GM23338 (cell line): ENCODE measurements around the gene ESM1. TPM values are rescaled to one million over a fixed set of nuclear protein-coding genes. Genes with fewer than 3 reads are reported as not detected.

Experiments
- ATAC-seq: fragments of 200-7000 bp; cut with Tn5 transposase; 3 replicates; pipeline ENCODE4 v1.9.1; 2020
- DNase-seq: peaks from one replicate; pipeline ENCODE4 v3.0.0-alpha.2; 2015; ENCODE audit warnings: low spot score
- H2AFZ ChIP-seq: fragments of 200-600 bp; sonication (generic); 2 replicates; pipeline ENCODE4 v1.8.0; 2016; ENCODE audit warnings: antibody characterized with exemption, mild to moderate bottlenecking, moderate library complexity
- H3F3A ChIP-seq: fragments of 200-600 bp; sonication (generic); replicated peaks from 2 replicates; pipeline ENCODE4 v1.8.0; 2017; ENCODE audit warnings: antibody characterized with exemption, mixed run types, low read depth
- H3K27ac ChIP-seq: fragments of 200-600 bp; sonication (generic); 2 replicates; pipeline ENCODE4 v1.6.1; 2016; ENCODE audit warnings: low read depth
- H3K27me3 ChIP-seq: fragments of 200-600 bp; sonication (generic); 2 replicates; pipeline ENCODE4 v1.8.0; 2016; ENCODE audit warnings: mild to moderate bottlenecking, mixed run types, moderate library complexity; ENCODE audit not compliant: insufficient read depth
- H3K36me3 ChIP-seq: fragments of 200-600 bp; sonication (generic); 2 replicates; pipeline ENCODE4 v1.8.0; 2016; ENCODE audit warnings: mild to moderate bottlenecking; ENCODE audit not compliant: insufficient read depth
- H3K4me1 ChIP-seq: fragments of 200-600 bp; sonication (generic); 2 replicates; pipeline ENCODE4 v1.8.0; 2016; ENCODE audit warnings: mild to moderate bottlenecking, moderate library complexity; ENCODE audit not compliant: insufficient read depth
- H3K4me2 ChIP-seq: fragments of 200-600 bp; sonication (generic); 2 replicates; pipeline ENCODE4 v1.7.1; 2017; ENCODE audit warnings: mixed run types
- H3K4me3 ChIP-seq: fragments of 200-600 bp; sonication (generic); 2 replicates; pipeline ENCODE4 v1.6.1; 2016; ENCODE audit warnings: mixed run types
- H3K79me2 ChIP-seq: fragments of 200-600 bp; sonication (generic); replicated peaks from 2 replicates; pipeline ENCODE4 v1.8.0; 2017; ENCODE audit warnings: mild to moderate bottlenecking; ENCODE audit not compliant: insufficient read depth
- H3K9me2 ChIP-seq: fragments of 200-600 bp; sonication (generic); 2 replicates; pipeline ENCODE4 v1.8.0; 2017; ENCODE audit not compliant: insufficient read depth
- H4K20me1 ChIP-seq: fragments of 200-600 bp; sonication (generic); replicated peaks from 2 replicates; pipeline ENCODE4 v1.8.0; 2017; ENCODE audit warnings: mild to moderate bottlenecking; ENCODE audit not compliant: insufficient read depth
- H3K27ac Mint-ChIP-seq: 2 replicates; pipeline ENCODE4 v1.8.0; 2020; ENCODE audit warnings: inconsistent platforms, mild to moderate bottlenecking, moderate library complexity, mixed read lengths
- H3K27me3 Mint-ChIP-seq: 3 replicates; pipeline ENCODE4 v1.8.0; 2022; ENCODE audit warnings: low read depth, mild to moderate bottlenecking, moderate library complexity, mixed read lengths, inconsistent platforms; ENCODE audit not compliant: insufficient read depth, poor library complexity
- H3K36me3 Mint-ChIP-seq: 3 replicates; pipeline ENCODE4 v1.8.0; 2021; ENCODE audit warnings: low read depth, mild to moderate bottlenecking, inconsistent platforms, moderate library complexity, mixed read lengths
- H3K4me1 Mint-ChIP-seq: 3 replicates; pipeline ENCODE4 v1.8.0; 2020; ENCODE audit warnings: mild to moderate bottlenecking, inconsistent platforms, mixed read lengths
- H3K4me3 Mint-ChIP-seq: 3 replicates; pipeline ENCODE4 v1.8.0; 2021; ENCODE audit warnings: moderate library complexity, mild to moderate bottlenecking, inconsistent platforms, mixed read lengths
- H3K9me3 Mint-ChIP-seq: 3 replicates; pipeline ENCODE4 v1.8.0; 2020; ENCODE audit warnings: moderate library complexity, mild to moderate bottlenecking, inconsistent platforms, mixed read lengths
- CREB1 ChIP-seq: fragments of 250-450 bp; sonication (Bioruptor Pico); IDR thresholded peaks from 2 replicates; pipeline ENCODE4 v1.5.0; 2020; ENCODE audit warnings: low read depth, mild to moderate bottlenecking, moderate library complexity
- EZH2 ChIP-seq: fragments of 200-600 bp; sonication (generic); IDR thresholded peaks from one replicate; pipeline ENCODE4 v1.8.0; 2017; ENCODE audit warnings: antibody characterized with exemption, mild to moderate bottlenecking, low read depth; ENCODE audit not compliant: unreplicated experiment
- EZH2phosphoT487 ChIP-seq: fragments of 200-600 bp; sonication (generic); IDR thresholded peaks from one replicate; pipeline ENCODE4 v1.8.1; 2018; ENCODE audit warnings: antibody characterized with exemption; ENCODE audit not compliant: unreplicated experiment
- STAT1 ChIP-seq: IDR thresholded peaks from one replicate; pipeline ENCODE4 v1.6.1; 2016; ENCODE audit warnings: antibody characterized with exemption; ENCODE audit not compliant: unreplicated experiment
- polyA plus RNA-seq: library from polyadenylated mRNA; unstranded; fragments of >200 nt; fragmentation: Nextera tagmentation; extraction: Ambion mirVana; gene quantifications from 2 replicates; pipeline ENCODE4 v1.2.1, GENCODE V29; 2016
- total RNA-seq: library from RNA; depleted of rRNA; stranded (reverse); fragments of >200 nt; shearing (Covaris generic); gene quantifications from 2 replicates; pipeline ENCODE4 v1.2.3, GENCODE V29; 2014
- TF ChIP-seq, protein P1 (sequence below): IDR thresholded peaks from one replicate; pipeline ENCODE4 v1.6.1; 2018; ENCODE audit warnings: antibody characterized with exemption; ENCODE audit not compliant: unreplicated experiment
- TF ChIP-seq, protein P2 (sequence below): IDR thresholded peaks from 2 replicates; pipeline ENCODE4 v1.6.1; 2016; ENCODE audit warnings: antibody characterized with exemption
- TF ChIP-seq, protein P3 (sequence below), 2 experiments: fragments of 200-600 bp in 1 of 2; sonication (generic) in 1 of 2; conservative IDR thresholded peaks; 2 replicates each; pipeline versions ENCODE4 v1.5.1 to v1.6.1; 2016 to 2017; ENCODE audit warnings: antibody characterized with exemption in 2 of 2, low read depth in 2 of 2, mild to moderate bottlenecking in 2 of 2, moderate library complexity in 1 of 2

Gene ESM1
- total and polyA plus RNA-seq, 2 experiments from 2014 or later = 0.14 TPM; not detected in 1

DNA sequence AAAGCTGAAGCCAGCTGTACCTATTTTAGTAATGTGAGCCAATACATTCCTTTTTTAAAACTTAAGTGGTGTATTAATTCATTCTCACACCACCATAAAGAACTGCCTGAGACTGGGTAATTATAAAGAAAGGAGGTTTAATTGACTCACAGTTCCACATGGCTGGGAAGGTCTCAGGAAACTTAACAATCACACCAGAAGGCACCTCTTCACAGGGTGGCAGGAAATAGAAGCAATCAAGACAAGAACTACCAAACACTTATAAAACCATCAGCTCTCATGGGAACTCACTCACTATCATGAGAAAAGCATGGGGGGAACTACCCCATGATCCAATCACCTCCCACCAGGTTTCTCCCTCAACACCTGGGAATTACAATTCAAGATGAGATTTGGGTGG, 21.0 kb downstream of the ESM1 start (continued):
- TF ChIP-seq, protein P1, sequence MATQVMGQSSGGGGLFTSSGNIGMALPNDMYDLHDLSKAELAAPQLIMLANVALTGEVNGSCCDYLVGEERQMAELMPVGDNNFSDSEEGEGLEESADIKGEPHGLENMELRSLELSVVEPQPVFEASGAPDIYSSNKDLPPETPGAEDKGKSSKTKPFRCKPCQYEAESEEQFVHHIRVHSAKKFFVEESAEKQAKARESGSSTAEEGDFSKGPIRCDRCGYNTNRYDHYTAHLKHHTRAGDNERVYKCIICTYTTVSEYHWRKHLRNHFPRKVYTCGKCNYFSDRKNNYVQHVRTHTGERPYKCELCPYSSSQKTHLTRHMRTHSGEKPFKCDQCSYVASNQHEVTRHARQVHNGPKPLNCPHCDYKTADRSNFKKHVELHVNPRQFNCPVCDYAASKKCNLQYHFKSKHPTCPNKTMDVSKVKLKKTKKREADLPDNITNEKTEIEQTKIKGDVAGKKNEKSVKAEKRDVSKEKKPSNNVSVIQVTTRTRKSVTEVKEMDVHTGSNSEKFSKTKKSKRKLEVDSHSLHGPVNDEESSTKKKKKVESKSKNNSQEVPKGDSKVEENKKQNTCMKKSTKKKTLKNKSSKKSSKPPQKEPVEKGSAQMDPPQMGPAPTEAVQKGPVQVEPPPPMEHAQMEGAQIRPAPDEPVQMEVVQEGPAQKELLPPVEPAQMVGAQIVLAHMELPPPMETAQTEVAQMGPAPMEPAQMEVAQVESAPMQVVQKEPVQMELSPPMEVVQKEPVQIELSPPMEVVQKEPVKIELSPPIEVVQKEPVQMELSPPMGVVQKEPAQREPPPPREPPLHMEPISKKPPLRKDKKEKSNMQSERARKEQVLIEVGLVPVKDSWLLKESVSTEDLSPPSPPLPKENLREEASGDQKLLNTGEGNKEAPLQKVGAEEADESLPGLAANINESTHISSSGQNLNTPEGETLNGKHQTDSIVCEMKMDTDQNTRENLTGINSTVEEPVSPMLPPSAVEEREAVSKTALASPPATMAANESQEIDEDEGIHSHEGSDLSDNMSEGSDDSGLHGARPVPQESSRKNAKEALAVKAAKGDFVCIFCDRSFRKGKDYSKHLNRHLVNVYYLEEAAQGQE = no peak
- TF ChIP-seq, protein P2, sequence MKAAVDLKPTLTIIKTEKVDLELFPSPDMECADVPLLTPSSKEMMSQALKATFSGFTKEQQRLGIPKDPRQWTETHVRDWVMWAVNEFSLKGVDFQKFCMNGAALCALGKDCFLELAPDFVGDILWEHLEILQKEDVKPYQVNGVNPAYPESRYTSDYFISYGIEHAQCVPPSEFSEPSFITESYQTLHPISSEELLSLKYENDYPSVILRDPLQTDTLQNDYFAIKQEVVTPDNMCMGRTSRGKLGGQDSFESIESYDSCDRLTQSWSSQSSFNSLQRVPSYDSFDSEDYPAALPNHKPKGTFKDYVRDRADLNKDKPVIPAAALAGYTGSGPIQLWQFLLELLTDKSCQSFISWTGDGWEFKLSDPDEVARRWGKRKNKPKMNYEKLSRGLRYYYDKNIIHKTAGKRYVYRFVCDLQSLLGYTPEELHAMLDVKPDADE = no peak
- TF ChIP-seq, protein P3, sequence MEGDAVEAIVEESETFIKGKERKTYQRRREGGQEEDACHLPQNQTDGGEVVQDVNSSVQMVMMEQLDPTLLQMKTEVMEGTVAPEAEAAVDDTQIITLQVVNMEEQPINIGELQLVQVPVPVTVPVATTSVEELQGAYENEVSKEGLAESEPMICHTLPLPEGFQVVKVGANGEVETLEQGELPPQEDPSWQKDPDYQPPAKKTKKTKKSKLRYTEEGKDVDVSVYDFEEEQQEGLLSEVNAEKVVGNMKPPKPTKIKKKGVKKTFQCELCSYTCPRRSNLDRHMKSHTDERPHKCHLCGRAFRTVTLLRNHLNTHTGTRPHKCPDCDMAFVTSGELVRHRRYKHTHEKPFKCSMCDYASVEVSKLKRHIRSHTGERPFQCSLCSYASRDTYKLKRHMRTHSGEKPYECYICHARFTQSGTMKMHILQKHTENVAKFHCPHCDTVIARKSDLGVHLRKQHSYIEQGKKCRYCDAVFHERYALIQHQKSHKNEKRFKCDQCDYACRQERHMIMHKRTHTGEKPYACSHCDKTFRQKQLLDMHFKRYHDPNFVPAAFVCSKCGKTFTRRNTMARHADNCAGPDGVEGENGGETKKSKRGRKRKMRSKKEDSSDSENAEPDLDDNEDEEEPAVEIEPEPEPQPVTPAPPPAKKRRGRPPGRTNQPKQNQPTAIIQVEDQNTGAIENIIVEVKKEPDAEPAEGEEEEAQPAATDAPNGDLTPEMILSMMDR (conservative IDR thresholded peaks at IDR 0.05; ENCODE audit: low read depth in 2 of 2) = no peak
- no peak for TF ChIP-seq STAT1
- TF ChIP-seq CREB1 = no peak

DNA sequence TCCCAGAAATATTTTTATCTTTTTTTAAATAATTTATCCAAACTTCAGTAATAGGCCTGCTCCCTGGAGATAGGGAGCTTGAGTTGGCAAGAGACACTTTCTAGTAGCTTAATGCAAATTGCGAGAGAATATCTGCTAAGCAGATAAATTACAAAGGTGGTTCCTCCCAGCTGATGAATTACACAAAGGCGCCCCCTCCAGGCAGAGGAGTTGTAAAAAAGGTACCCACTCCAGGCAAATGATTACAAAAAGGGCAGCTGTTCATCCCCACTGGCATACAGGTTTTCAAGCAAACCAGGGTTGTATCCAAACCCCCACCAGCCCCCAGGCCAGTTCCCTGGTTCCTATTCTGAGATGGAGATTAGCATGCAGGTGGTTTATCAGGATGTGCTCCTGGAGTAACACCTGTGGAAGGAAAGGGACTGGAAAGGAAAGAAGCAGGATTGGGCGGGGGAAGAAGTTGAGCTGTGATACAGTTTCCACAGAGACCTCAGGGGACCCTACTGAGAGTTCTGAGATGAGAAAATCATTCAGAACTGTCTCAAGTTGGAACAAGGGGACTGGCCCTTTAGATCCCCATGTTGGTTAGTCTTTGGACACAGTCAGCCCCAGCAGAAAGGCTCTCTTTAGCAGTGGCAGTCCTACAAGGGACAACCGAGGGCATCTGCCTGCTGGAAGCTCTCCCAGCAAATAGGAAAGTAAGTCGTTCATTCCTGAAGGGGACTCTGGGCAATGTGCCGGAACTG, 25.5 kb downstream of the ESM1 start:
- TF ChIP-seq EZH2phosphoT487 (no peak), EZH2 (no peak)
- TF ChIP-seq, protein P3 (conservative IDR thresholded peaks at IDR 0.05; ENCODE audit: low read depth in 2 of 2) = peak; percentile 71 to 76
- ATAC-seq = peak; percentile 77

More for the DNA sequence above, 25.5 kb downstream of the ESM1 start:
- Histone ChIP-seq H3F3A (no peaks in the 10 kb centered on the region), H2AFZ (peak overlapping the region; percentile 84; the same call in 1 of the 2 replicates), H3K79me2 (no peaks in the 10 kb centered on the region), H3K27ac (no peak overlapping the region), H4K20me1 (no peaks in the 10 kb centered on the region), H3K36me3 (no peaks in the 10 kb centered on the region), H3K9me2 (0 out of 2 replicates have a peak, but pooled peaks cover 3% of the 10 kb centered on the region), H3K4me2 (no peak overlapping the region), H3K27me3 (no peaks in the 10 kb centered on the region), H3K4me1 (no peaks in the 10 kb centered on the region), H3K4me3 (no peak overlapping the region)
- H3K27ac Mint-ChIP-seq = no peak overlapping the region
- peak; percentile 82 for DNase-seq
- no peaks in the 10 kb centered on the region for H3K9me3 Mint-ChIP-seq
- H3K4me3 Mint-ChIP-seq = no peak overlapping the region
- peaks cover 2% of the 10 kb centered on the region; the same call in 1 of the 3 replicates for H3K4me1 Mint-ChIP-seq
- H3K27me3 Mint-ChIP-seq = no peaks in the 10 kb centered on the region
- no peaks in the 10 kb centered on the region for H3K36me3 Mint-ChIP-seq
